Gastroesophageal sphincter (tissue), 4 donors: Measurements from ENCODE around the gene MAPK8IP3. TPM values are rescaled to one million over a fixed set of nuclear protein-coding genes. Genes with fewer than 3 reads are reported as not detected.

Source experiments
- ATAC-seq: fragments of 150-250 bp; one replicate; pipeline ENCODE4 v1.9.1; 2016; ENCODE audit warnings: mild to moderate bottlenecking, moderate library complexity
- H3K27ac ChIP-seq, 4 donors: fragments of 200-600 bp; sonication (generic) in 3 of 4; 1 replicate in 3 of 4; 2 replicates in 1 of 4; pipeline ENCODE4 v1.5.1; 2016 to 2019
- H3K27me3 ChIP-seq: fragments of 200-600 bp; sonication (generic); one replicate; pipeline ENCODE4 v1.5.1; 2019
- H3K36me3 ChIP-seq, 2 donors: fragments of 200-600 bp; sonication (generic); one replicate each; pipeline ENCODE4 v1.5.1; 2019; ENCODE audit warnings: control low read depth in 1 of 2
- H3K4me1 ChIP-seq, 3 donors: fragments of 200-600 bp; sonication (generic); 1 replicate in 2 of 3; 2 replicates in 1 of 3; pipeline ENCODE4 v1.5.1; 2016 to 2019; ENCODE audit warnings: control low read depth in 2 of 3
- H3K4me3 ChIP-seq, 2 donors: fragments of 200-600 bp; sonication (generic); one replicate each; pipeline ENCODE4 v1.5.1; 2019; ENCODE audit warnings: mild to moderate bottlenecking in 1 of 2, moderate library complexity in 1 of 2
- H3K9me3 ChIP-seq, 3 donors: fragments of 200-600 bp; sonication (generic); one replicate each; pipeline ENCODE4 v1.5.1; 2017 to 2019; ENCODE audit warnings: control low read depth in 2 of 3
- CTCF ChIP-seq, 4 experiments: fragments of 200-600 bp in 2 of 4; fragments of 450-650 bp in 2 of 4; sonication (generic) in 1 of 4; IDR thresholded peaks; one replicate each; pipeline ENCODE4 v1.5.1; 2017 to 2019; ENCODE audit warnings: antibody characterized with exemption in 4 of 4, mild to moderate bottlenecking in 2 of 4, moderate library complexity in 2 of 4
- EP300 ChIP-seq: sonication (generic); formaldehyde crosslinking; IDR thresholded peaks from one replicate; pipeline ENCODE4 v1.6.1; 2017; ENCODE audit warnings: antibody characterized with exemption, mild to moderate bottlenecking
- POLR2A ChIP-seq, 2 donors: fragments of 450-650 bp; IDR thresholded peaks; one replicate each; pipeline ENCODE4 v1.6.1; 2017; ENCODE audit warnings: antibody characterized with exemption in 2 of 2, mild to moderate bottlenecking in 2 of 2, moderate library complexity in 1 of 2
- POLR2AphosphoS5 ChIP-seq: sonication (generic); formaldehyde crosslinking; IDR thresholded peaks from one replicate; pipeline ENCODE4 v1.6.1; 2017; ENCODE audit warnings: antibody characterized with exemption
- WGBS, 2 donors: methylation state at CpG; one replicate each; pipeline ENCODE4 v1.1.5; 2018; ENCODE audit warnings: low coverage in 1 of 2; 5-methylcytosine and 5-hydroxymethylcytosine counted together
- total RNA-seq, 4 donors: library from RNA; depleted of rRNA; stranded (reverse); fragments of >200 nt; gene quantifications; one replicate each; pipeline ENCODE4 v1.1.0, GENCODE V29; 2016

The MAPK8IP3 gene
- total RNA-seq, 4 donors from 2014 or later, result 12.0 to 66.8 (median 33.1) TPM

- Histone ChIP-seq H3K4me3 (no peak overlapping the region), H3K27ac (peak overlapping the region in 1 of 4 donors; percentile 22), H3K4me1 (peaks cover 3 to 61% (median 30%) of the 10 kb centered on the region in 3 donors), H3K36me3 (peaks cover 0 to 64% of the 10 kb centered on the region in 2 donors), H3K9me3 (no peaks in the 10 kb centered on the region), H3K27me3 (no peaks in the 10 kb centered on the region)
- TF ChIP-seq CTCF (IDR thresholded peaks at IDR 0.05), result no peak
- ATAC-seq, result no peak
- no CpG with 5 or more reads among the region's 34 CpGs for WGBS, 2 donors
These were observed 72.5 kb downstream of the MAPK8IP3 start for GRCh38 chr16:1778200-1779179.

- H3K27me3 ChIP-seq, result no peaks in the 10 kb centered on the region
- H3K36me3 ChIP-seq, result peaks cover 0 to 64% of the 10 kb centered on the region in 2 donors
- no peaks in the 10 kb centered on the region for H3K9me3 ChIP-seq
- ATAC-seq, result no peak
- H3K27ac ChIP-seq, result peak overlapping the region in 2 of 4 donors; percentile 2 to 22
- TF ChIP-seq EP300, result no peak
- no peak for TF ChIP-seq POLR2AphosphoS5
- TF ChIP-seq CTCF (IDR thresholded peaks at IDR 0.05), result no peak
- no peak for TF ChIP-seq POLR2A (IDR thresholded peaks at IDR 0.05)
- WGBS, 2 donors, result 87% methylated on average over 3 of the region's 8 CpGs; no CpG with 5 or more reads in 1 of the 2 donors
- peaks cover 3 to 61% (median 31%) of the 10 kb centered on the region in 3 donors for H3K4me1 ChIP-seq
- no peak overlapping the region for H3K4me3 ChIP-seq
These were observed 73.3 kb downstream of the MAPK8IP3 start for GRCh38 chr16:1779234-1779701.

- Histone ChIP-seq H3K4me1 (peaks cover 3 to 61% (median 28%) of the 10 kb centered on the region in 3 donors), H3K9me3 (no peaks in the 10 kb centered on the region), H3K27ac (peak overlapping the region in 2 of 4 donors; percentile 2 to 22), H3K36me3 (peaks cover 0 to 62% of the 10 kb centered on the region in 2 donors), H3K4me3 (no peak overlapping the region), H3K27me3 (no peaks in the 10 kb centered on the region)
- WGBS, 2 donors, result 81 to 87% methylated on average over 2 to 4 of the region's 27 CpGs
- TF ChIP-seq EP300 (no peak), POLR2AphosphoS5 (no peak), POLR2A (IDR thresholded peaks at IDR 0.05) (no peak), CTCF (IDR thresholded peaks at IDR 0.05) (no peak)
- ATAC-seq, result no peak
These were observed 74.0 kb downstream of the MAPK8IP3 start for GRCh38 chr16:1779741-1780676.

- Histone ChIP-seq H3K9me3 (no peaks in the 10 kb centered on the region), H3K36me3 (peaks cover 0 to 62% of the 10 kb centered on the region in 2 donors), H3K4me3 (no peak overlapping the region), H3K4me1 (peaks cover 3 to 61% (median 32%) of the 10 kb centered on the region in 3 donors), H3K27me3 (no peaks in the 10 kb centered on the region), H3K27ac (peak overlapping the region in 2 of 4 donors; percentile 90 to 97)
- ATAC-seq, result no peak
- no peak for TF ChIP-seq EP300
- no peak for TF ChIP-seq CTCF (IDR thresholded peaks at IDR 0.05)
- TF ChIP-seq POLR2A (IDR thresholded peaks at IDR 0.05), result no peak
- TF ChIP-seq POLR2AphosphoS5, result no peak
- 64 to 80% methylated on average over 1 to 4 of the region's 6 CpGs for WGBS, 2 donors
These were observed 74.7 kb downstream of the MAPK8IP3 start for GRCh38 chr16:1780677-1781072.
